Left lobe of liver (tissue), 1 donor: ENCODE results near the gene TMEM26. TPM values are rescaled to one million over a fixed set of nuclear protein-coding genes. Genes with fewer than 3 reads are reported as not detected.

Experiments used
- total RNA-seq: library from RNA; stranded (reverse); gene quantifications from one replicate; pipeline ENCODE4 v1.2.1, GENCODE V29; 2021
- donor health status: DM: no; HTN: yes; CAD: no.

The TMEM26 gene
- total RNA-seq, 1 donor from 2014 or later = 0.35 TPM

Other genes with a start within 250 kb of the TMEM26 start
- gene CABCOCO1, start 209.5 kb upstream of the TMEM26 start, total RNA-seq = not detected